GM18909 (cell line): ENCODE data around the gene KRTAP8-1.

Experiments
- ATAC-seq: cut with Tn5 transposase; IDR thresholded peaks from one replicate; pipeline ENCODE4 v1.9.1; 2021; ENCODE audit warnings: mild to moderate bottlenecking; ENCODE audit not compliant: unreplicated experiment, poor library complexity

Gene KRTAP8-1, protein sequence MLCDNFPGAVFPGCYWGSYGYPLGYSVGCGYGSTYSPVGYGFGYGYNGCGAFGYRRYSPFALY

DNA sequence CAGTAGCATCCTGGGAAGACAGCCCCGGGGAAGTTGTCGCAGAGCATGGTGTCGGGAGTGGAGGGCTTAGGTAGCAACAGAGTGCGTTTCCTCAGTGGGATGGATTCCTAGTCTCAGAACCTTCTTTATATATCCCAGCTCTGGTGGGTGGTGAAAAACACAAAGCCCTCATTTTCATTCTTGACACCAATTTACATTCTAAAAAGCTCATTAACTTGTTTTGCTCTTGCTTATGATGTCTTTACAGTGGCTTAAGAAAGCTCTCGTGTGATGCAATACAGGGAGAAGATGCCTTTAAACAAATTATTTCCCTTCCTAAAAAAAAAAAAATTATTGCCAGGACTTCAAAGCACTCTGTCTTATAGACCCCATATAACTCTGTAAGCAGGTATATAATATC lies at the start of gene KRTAP8-1:
Gene KRTAP8-1 (minus strand): TSS at position 101 of the 400 bp plus-strand sequence. CDS start 54 bp downstream, at position 47.
- no peak for ATAC-seq

DNA sequence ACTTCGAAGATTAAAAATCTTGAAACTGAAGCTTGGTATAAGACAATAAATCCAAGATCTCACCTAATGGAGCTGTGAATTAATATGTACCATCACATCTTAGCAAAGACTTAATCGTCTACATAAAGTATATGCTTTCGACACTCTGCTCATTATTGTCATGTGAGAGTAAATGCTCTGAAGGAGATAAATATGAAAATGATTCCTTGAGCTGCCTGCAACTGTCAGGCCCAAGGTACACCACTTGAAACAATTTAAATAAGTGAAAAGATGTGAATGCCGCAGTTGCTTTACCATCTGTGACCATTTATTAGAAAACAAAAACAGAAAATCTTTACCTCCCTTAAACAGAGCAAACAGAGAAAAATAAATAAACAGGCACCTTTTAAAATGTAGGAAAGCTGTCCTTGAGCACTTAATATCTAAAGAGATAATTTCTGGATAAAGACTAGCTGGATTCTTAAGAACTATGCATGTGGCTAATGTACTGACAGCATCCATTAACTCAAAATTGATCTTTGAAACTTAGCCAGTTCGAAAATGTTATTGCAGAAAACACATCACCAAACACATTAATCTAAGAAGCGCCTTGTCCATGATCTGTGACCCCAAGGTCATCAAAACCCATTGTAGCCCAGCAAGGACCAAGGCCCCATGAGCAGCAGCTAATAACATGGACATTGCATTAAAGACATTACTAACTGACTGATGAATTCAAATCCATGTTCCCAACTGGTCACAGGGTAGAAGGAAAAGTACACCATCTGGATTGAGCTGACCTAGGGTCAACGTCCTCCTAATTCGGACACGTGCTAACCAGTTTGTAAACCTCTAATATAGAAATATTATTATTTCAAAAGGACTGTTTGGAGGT lies 34.8 kb upstream of the KRTAP8-1 start:
- ATAC-seq: no peak

DNA sequence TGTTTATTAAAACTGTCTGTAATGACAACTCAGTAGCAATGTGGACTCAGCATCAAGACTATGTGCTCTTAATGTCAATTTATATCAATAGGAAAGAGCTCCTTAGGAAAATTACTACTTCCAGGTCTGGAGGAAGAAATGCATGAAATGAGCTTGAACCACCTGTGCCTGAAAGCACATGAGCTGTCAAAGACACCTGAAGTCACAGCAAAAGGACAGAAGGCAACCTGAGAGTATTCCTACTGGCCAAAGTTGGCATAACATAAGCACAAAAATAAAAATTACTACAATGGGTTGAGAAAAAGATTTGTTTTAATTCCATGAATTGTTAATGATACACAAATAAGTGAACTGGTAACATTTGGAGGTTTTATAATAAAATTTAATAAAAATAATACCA lies 29.9 kb upstream of the KRTAP8-1 start:
- no peak for ATAC-seq

DNA sequence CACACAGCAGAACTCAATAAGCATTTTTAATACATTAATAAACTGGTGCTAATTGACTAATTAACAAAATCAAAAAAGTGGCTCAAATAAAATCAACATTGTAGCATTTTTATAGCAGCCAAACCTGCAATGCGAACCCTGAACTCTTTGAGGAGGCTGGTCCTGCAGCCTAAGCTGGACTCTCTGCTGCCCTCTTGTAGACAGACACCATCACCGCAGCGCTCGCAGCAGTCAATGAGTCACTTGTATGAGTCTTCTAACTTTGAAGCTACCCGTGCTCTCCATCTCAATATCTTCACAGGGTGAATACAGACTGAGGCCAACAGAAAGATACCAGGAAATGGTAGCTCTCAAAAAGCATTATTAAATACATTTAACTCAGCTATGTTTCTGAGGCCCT lies 26.2 kb upstream of the KRTAP8-1 start:
- no peak for ATAC-seq

DNA sequence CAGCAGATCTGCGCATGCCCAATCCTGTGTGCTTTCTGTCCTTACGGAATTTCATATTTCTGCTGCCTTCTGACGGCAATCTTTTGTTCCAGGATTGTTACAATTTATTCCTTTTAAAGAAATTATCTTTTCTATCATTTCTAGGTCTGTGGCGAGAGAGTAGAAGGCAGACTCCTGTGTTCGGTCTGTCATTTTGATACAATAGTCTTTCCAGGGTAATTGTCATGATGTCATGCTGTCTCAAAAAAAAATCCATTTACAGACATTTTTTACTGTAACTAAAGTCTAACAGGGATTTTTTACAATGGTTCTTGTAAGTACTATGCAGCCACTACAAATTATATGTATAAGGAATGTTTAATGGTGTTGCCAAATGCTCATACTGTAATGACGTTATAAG lies 25.5 kb upstream of the KRTAP8-1 start:
- ATAC-seq: no peak

DNA sequence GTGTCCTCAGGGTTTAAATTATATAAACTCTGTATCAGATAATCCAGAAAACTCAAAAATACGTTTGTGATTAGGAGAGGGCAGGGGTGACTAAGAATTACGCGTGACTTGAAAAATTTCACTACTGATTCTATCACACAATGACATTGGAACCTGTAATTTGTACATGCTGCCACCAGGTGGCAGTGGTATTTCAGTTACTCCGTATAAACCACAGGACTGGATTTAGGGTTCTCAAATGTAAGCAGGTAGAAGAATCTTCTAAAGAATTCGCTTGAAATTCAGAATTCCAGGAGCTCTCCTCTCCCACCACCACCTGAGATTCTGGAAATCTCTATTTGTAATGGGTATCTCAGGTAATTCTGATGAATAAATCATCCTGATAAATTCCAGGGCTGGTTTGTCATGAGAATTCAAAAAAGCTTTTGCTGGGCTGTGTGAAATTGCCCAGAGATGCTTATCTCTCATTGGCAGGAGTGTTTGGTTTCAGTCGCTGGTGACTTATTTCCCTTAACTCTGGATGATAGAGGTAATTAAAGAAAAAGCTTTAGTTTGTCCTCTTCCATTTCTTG lies 18.2 kb upstream of the KRTAP8-1 start:
- no peak for ATAC-seq

DNA sequence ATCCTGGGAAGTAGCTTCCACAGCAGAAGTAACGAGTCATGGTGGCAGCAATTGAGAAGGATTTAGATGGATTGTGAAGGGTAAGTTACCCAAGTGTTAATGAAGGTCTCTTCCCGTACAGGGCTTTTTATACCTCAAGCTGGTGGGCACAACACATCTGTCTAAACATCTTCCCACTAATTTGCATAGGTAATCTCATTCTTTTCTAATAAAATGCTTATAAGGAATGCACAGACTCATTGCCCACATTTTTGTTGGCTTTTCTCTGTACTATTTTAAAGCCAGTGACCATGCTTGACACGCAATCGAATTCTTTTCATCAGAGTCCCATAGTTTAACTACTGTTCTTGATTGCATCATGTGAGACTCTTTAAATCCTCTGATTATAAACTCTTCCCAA lies 16.6 kb upstream of the KRTAP8-1 start, which contains the start of gene KRTAP7-1:
Gene KRTAP7-1 (minus strand): TSS at position 101 of the 400 bp plus-strand sequence. CDS start 61 bp downstream, at position 40.
- ATAC-seq: no peak

DNA sequence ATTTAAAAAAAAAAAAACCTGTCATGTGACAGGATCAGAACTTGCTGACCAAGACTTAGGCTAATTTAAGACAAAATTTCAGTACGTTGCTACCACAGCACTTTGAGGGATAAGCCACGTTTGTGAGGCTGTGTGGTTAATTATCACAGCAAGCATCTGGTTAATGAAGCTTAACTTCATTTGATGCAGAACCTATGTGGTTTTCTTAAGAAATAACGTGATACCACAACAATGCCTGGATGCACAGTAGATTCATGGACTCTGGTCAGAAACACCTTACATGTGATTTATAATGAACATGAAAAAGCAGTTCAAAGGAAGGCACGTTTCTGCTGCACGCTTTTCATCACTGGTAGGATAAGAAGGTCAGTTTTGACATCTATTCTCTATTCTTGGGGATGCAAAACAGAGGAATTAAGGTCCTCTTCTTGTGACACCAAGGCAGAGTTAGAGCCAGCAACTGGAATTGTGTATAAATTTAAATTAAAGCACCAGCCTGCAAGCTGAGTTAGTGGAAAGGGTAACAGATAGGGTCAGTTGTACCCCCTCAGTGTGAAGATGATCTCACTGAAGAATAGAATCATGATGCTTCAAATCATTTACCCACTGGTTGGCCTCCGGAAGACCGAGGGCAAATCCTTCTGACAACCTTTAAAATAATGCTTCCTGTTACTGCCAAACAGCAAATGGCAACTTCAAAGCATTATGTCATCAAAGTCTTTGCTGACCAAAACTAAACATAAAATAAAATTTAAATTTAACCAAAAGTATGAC lies 6.0 kb upstream of the KRTAP8-1 start:
- ATAC-seq: no peak

DNA sequence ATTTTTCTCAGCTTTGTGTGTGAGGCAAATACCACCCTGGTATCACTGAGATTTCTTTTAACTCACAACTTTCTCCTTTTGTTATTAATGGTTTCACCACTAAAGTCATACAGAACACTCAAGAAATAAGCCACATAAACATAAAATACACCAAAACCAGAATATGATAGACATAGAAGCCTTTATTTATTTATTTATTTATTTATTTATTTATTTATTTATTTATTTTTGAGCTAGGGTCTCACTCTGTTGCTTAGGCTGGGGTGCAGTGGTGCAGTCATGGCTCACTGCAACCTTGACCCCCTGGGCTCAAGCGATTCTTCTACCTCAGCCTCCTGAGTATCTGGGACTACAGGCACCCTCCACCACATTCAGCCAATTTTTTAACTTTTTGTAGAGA lies 12.5 kb downstream of the KRTAP8-1 start:
- ATAC-seq: no peak

DNA sequence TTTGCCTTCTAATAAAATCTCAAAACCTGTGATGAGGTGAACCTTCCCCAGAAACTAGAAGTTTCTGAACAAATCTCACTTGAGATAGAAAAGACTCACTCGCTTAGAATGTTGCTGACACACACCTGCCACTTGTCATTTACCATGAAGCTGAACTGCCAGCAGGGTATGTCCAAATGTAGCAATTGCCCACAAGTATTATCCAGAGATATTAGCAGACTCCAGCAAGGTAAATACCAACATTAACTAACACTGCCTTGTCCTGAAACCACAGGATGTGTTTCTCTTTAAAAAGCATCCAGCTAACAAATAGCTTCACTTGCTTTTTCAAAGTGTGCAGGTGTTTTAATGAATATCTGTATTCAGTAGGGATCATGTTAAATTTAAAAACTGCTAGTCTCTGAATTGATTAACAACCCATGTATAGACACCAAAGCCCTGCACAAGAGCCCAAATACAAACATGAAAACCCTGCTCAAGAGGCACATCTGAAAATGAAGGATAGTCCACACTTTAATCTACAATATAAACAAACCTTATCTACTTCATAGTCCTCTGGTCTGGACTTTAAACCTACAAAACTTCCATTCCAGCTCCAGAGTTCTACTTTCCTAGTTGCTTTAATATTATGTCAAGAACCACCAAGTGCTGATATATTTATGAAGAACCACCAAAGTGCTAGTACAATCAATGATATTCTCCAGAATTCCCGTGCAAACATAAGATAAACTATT lies 19.3 kb downstream of the KRTAP8-1 start:
- no peak for ATAC-seq

DNA sequence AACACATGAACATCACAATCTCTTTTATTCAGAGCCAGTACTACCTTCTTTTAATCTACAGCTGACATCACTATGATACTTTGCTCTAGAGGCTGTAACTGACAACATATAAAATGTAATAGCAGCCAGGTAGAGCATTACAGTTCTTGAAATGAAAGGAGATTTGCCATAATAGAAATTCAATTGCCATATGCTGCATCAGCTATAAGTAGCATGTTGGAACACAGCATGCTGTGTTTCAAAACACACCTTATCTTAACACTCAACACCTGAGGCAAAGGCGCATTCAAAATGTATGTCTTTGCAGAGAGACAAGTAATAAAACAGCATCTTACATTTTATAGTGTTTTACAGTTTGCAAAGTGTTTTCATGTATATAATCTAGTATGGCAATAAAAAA lies 33.8 kb downstream of the KRTAP8-1 start:
- no peak for ATAC-seq

DNA sequence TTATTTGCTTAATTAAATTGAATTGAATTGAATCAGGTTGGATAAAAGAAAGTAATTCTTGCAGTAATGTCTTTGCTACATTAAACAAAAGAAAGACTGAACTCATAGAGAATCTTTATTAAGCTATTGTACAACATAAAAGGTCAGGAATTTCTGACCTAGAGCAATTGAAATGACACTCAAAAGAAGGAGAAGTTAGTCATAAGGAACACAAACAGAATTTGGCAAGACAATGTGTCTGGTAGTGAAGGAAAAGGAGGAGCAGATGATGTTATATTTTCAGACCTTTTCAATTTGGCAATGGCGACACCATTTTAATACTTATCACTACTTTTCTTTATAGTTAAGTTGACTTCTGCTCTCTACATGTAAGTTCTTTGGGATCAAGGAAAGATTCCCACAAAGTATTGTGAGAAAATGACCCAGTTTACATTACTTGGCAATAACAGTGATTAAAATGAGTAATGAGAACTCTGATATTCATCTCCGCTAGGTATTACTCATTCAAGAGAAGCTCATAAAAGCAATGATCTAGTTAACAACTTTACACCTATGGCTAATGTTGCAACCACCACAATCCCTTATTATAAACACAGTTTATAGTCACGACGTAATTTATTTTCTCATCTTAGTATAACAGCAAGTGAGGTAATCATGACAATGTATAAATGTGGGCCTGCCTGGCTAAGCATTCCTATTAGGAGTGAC lies 43.2 kb downstream of the KRTAP8-1 start:
- no peak for ATAC-seq
